GM21390 (cell line): ENCODE data around the gene SKIDA1.
A peak's percentile ranks its signal among the peaks of the same experiment; 100 is the strongest.

ENCODE experiments used
- ATAC-seq: cut with Tn5 transposase; IDR thresholded peaks from one replicate; pipeline ENCODE4 v1.9.1; 2021; ENCODE audit not compliant: unreplicated experiment

The SKIDA1 gene

GRCh38 chr10:21529032-21529910 lies 3.8 kb upstream of the SKIDA1 start:
- no peak for ATAC-seq

GRCh38 chr10:21528236-21529031 lies 3.0 kb upstream of the SKIDA1 start:
- ATAC-seq = no peak

GRCh38 chr10:21527598-21528235 lies 2.2 kb upstream of the SKIDA1 start:
- ATAC-seq = no peak

- peak; percentile 35 for ATAC-seq
These were observed 1.5 kb upstream of the SKIDA1 start for GRCh38 chr10:21526860-21527597.

GRCh38 chr10:21526188-21526859 lies 842 bp upstream of the SKIDA1 start:
- peak; percentile 31 for ATAC-seq

GRCh38 chr10:21524526-21525366 lies 736 bp downstream of the SKIDA1 start:
- ATAC-seq = no peak

GRCh38 chr10:21524131-21524525 lies 1.4 kb downstream of the SKIDA1 start:
- no peak for ATAC-seq

GRCh38 chr10:21523557-21524008 lies 1.9 kb downstream of the SKIDA1 start:
- ATAC-seq = no peak

- ATAC-seq = no peak
These were observed 2.7 kb downstream of the SKIDA1 start for GRCh38 chr10:21522631-21523406.

- ATAC-seq = no peak
These were observed 3.5 kb downstream of the SKIDA1 start for GRCh38 chr10:21521751-21522533.

- no peak for ATAC-seq
These were observed 4.5 kb downstream of the SKIDA1 start for GRCh38 chr10:21520949-21521348.

- no peak for ATAC-seq
These were observed 5.0 kb downstream of the SKIDA1 start for GRCh38 chr10:21520509-21520908.

GRCh38 chr10:21519941-21520436 lies 5.5 kb downstream of the SKIDA1 start:
- peak; percentile 41 for ATAC-seq

GRCh38 chr10:21519397-21519933 lies 6.0 kb downstream of the SKIDA1 start:
- ATAC-seq = no peak

- ATAC-seq = no peak
These were observed 6.7 kb downstream of the SKIDA1 start for GRCh38 chr10:21518641-21519396.

GRCh38 chr10:21518149-21518640 lies 7.3 kb downstream of the SKIDA1 start:
- ATAC-seq = no peak
